ENCODE results near the gene NACC2. TPM values are rescaled to one million over a fixed set of nuclear protein-coding genes. Genes with fewer than 3 reads are reported as not detected.
"Not testable (repeated sequence)": the region's sequence is repeated elsewhere in the genome, so short reads cannot be mapped to it uniquely, and the experiment has no call there.

NACC2 gene
- total RNA-seq, 1 donor: 11.8 TPM

DNA sequence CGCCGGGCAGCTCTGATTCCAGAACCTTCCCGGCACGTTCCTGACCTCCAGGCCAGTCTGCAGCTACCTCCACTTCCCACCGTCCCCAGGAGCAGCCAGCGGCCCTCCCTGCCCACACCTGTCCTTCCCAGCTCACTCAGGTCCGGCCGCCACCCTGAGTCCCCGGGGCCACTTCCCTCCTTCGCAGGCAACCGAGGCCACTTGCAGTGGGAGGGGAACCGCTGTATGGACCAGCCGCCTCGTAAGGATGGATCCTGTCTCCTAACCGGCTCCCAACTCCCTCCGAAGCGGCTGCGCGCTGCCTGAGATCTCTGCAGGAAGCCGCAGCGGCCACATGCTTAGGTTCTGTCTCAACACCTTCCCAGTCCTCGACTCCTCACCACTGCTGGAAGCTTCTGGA lies 16.1 kb upstream of the NACC2 start:
- DNase-seq (ENCODE audit: low read depth in 2 of 3, low spot score in 2 of 3): no peak

GRCh38 chr9:136110082-136111061 lies 15.3 kb upstream of the NACC2 start:
- peak in 1 of 3 donors; percentile 60 for DNase-seq (ENCODE audit: low read depth in 2 of 3, low spot score in 2 of 3)

DNA sequence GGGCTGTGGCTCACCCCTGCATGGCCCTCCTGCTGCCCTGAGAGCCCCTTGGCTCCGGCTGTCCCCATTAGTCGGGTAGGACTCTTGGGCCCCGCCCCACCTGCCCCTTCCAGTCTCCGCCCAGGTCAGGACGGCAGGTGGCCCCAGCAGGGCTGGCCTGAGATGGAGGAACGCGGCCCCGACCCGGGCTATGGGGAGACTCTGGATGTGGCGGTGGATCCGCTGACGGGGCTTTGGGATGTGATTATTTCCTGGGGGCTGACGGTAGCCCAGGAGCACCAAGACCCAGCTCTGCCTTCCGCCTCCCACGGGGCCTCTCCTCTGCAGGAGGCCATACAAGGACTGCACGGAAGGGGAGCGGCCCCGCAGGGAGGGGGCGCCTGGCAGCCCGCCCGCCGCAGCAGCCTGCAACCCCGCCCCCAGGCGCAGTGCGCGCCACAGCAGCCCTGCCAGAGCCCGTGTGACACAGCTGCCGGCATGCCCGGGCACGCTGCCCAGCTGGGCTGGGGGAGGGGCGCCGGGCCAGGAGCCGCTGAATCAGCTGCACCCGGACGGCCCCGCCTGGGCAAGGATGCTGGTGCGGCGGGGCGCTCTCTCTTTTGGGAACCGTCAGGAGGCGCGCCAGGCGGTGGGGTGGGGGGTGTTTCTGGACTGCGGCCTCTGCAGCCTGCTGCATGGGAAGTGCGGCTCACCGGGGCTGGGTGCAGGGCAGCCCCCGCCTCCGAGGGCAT lies 14.4 kb upstream of the NACC2 start:
- peak; percentile 77 to 93 (median 91) for DNase-seq (ENCODE audit: low read depth in 2 of 3, low spot score in 2 of 3)

DNA sequence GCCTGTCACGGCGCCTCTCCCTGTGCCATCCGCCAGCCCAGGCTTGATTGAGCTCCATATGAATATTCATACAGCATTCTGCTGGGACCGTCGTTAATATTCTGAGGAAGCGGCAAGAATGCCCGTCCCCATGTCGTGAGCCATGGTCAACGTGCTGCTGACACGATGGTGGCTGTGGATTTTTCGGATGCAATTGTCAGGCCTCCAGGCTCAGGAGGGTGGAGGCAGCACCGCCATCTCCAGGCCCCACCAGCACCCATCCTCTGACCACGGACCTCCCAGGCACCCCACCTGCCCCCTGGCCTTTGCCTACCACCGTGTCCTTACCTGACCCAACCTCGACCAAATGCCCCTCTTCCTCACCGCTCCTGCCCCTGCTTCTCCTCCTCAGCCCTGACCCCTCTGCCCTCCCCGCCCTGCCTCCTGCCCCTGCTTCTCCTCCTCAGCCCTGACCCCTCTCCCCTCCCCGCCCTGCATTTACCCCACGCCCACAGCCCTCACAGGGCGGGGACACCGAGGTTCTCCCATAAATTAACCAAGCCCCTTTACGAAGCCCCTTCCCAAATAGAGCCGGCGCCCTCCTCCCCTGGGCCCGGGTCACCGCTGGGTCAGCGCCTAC lies 13.7 kb upstream of the NACC2 start:
- no peak for DNase-seq (ENCODE audit: low read depth in 2 of 3, low spot score in 2 of 3)

DNA sequence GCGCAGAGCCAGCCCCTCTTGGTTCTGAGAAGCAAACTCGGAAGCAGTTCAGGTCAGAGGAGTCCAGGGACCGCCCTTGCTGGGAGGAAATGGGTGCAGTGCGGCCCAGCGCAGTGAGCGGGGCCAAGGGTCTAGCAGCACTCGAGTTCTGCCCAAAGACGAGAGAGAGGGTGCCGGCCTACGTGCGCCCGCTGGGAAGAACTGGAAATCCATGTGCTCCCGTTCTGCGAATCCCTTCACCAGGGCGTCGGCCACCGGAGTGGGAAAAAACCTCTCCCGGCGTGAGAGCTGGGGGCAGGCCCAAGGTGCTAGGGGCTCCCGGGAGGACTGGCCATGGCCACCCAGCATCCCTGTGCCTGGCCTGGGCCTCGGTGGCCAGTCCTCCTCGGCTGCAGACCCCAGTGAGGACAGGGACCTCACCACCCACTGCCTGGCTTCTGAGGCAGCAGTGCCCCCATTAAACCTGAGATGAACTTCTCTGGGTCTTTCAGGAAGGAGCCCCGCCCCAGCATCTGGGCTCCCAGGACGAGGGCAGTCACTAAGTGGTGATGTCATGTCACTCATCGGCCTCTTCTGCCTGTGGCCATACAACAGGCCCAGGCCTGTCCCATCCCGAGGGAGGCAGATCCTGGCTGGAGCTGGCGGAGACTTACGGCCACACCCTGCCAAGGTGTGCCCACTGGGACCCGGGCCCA lies 13.0 kb upstream of the NACC2 start:
- DNase-seq (ENCODE audit: low read depth in 2 of 3, low spot score in 2 of 3): no peak

GRCh38 chr9:136107155-136107952 lies 12.3 kb upstream of the NACC2 start:
- DNase-seq (ENCODE audit: low read depth in 2 of 3, low spot score in 2 of 3): peak in 2 of 3 donors; percentile 85 to 92

DNA sequence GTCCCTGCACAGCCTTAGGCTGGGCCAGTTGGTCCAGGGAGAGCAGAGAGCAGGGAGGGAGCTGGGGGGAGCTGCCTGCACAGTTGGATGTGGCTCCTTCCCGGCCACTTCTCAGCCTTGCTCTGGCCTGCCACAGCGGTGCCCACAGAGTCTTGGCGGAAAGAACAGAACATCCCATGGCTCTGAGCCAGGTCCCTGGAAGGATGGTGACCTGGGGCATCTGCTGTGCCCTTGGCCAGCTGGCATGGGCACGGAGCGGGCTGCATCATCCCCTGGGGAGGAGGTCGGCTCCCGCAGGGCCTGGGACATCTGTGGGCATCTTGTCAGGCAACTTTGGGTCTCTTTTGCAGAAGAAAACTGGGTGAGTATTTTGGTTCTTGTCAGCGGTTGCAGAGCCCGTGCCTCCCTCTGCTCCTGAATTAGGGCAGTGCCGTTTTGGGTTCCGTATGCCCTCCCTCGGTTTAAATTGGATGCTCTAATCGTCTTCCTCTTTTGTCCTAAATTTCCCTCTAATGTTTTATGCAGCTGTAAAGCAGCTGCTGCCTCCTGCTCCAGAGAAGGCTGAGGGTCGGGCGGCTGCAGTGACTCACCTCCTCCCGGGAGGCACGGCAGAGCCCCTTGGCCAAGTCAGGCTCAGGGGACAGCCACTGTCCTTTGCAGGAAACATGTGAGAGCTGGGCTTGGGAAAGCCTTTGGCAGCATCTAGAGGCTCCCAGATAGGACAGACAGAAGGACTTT lies 10.5 kb upstream of the NACC2 start:
- no peak for DNase-seq (ENCODE audit: low read depth in 2 of 3, low spot score in 2 of 3)

GRCh38 chr9:136104916-136105315 lies 9.8 kb upstream of the NACC2 start:
- peak in 1 of 3 donors; percentile 52 for DNase-seq (ENCODE audit: low read depth in 2 of 3, low spot score in 2 of 3)

DNA sequence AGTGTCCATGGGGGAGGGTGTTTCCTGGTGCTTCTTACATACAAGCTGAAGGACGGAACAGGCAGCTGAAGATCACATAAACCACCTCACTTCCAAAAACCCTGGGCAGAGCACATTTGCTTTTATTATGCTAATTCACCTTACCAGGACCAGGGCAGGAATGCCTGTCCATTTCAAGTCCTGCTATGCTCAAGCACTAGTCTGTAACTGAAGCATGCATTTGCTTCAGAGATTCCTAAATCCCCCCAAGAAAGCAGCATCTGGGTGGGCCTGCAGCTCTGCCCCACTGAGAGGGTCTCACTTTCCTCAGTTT lies 9.4 kb upstream of the NACC2 start:
- no peak for DNase-seq (ENCODE audit: low read depth in 2 of 3, low spot score in 2 of 3)

DNA sequence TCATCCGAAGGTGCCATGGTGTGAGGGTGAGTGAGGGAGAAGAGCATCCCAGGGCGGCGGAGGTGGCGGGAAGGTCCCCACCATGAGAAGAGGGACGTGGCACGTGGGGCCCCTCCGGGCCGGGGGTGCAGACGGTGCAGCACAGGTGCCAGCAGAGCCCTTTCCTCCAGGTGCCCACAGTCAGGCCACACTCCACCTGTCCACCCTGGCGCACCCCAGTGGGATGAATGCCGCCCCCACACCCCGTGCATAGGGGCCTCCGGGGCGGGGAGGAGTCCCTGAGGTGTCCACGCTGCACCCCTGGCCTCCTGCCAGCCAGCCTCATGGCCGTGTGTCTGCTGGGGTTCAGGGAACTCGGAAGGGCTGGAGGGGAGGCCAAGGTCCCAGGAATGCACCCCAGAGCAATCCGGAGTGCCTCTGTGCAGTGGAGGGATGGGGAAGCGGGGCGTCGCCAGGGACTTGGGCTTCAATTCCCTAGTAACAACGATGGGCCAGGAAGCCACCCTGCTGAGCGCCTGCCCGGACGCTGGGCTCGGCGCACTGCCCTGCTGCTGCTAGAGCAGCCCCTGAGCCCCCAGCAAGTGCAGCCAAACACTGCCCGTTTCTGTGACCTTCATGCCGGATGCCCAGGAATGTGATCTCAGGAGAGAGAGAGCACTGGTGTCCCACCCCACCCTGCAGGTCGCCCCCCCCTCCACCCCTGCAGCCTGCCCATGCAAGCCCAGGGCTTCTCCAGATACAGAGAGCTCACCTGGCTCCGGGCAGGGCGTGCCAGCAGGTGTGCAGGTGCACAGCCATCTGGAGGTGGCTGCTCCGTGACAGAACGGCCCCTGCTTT lies 8.8 kb upstream of the NACC2 start:
- DNase-seq (ENCODE audit: low read depth in 2 of 3, low spot score in 2 of 3): no peak

DNA sequence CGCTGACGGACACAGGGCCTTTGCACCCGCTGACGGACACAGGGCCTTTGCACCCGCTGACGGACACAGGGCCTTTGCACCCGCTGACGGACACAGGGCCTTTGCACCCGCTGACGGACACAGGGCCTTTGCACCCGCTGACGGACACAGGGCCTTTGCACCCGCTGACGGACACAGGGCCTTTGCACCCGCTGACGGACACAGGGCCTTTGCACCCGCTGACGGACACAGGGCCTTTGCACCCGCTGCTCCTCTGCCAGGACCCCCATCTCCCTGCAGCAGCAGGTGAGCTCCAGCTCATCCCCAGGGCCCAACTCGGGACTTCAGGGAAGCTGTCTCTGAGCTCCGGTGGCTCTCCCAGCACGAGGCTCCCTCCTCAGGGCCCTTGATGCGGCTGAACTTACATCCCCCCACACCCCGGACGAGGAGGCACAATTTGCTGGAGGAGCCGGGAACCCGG lies 6.6 kb upstream of the NACC2 start:
- not testable (repeated sequence) for DNase-seq (ENCODE audit: low read depth in 2 of 3, low spot score in 2 of 3)

- DNase-seq (ENCODE audit: low read depth in 2 of 3, low spot score in 2 of 3): no peak
Measured at GRCh38 chr9:136100700-136101614, 5.9 kb upstream of the NACC2 start.

DNA sequence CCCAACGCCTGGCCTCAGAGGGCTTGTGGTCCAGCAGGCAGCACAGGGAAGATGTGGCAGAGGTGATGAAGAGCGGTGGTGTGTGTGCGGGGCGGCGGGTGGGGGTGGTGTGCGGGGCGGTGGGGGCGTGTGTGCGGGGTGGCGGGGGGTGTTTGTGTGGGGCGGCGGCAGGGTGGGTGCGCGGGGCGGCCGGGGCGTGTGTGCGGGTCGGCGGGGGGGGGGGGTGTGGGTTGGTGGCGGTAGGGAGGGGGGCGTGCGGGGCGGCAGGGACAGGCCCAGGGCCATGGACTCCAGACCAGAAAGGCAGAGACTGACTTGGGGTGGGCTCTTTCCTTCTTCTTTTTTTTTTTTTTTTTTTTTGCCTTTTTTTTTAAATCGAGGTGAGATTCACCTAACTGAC lies 4.5 kb upstream of the NACC2 start:
- DNase-seq (ENCODE audit: low read depth in 2 of 3, low spot score in 2 of 3): no peak

GRCh38 chr9:136098844-136099243 lies 3.8 kb upstream of the NACC2 start:
- DNase-seq (ENCODE audit: low read depth in 2 of 3, low spot score in 2 of 3): peak in 1 of 3 donors; percentile 42

GRCh38 chr9:136098210-136098609 lies 3.1 kb upstream of the NACC2 start:
- DNase-seq (ENCODE audit: low read depth in 2 of 3, low spot score in 2 of 3): no peak

- DNase-seq (ENCODE audit: low read depth in 2 of 3, low spot score in 2 of 3): no peak
Measured at GRCh38 chr9:136096505-136097001, 1.5 kb upstream of the NACC2 start.

Measured in hematopoietic multipotent progenitor cell (in vitro differentiated cells).